CD4-positive, alpha-beta T cell treated with Interleukin-4 for 4 hours (primary cell): ENCODE results near the gene NUDT14.

Experiments
- DNase-seq: peaks from one replicate; pipeline ENCODE4 v3.0.0-alpha.2; 2020

The NUDT14 gene

GRCh38 chr14:105196265-105196960, 15.3 kb upstream of the NUDT14 start:
- DNase-seq = no peak

DNA sequence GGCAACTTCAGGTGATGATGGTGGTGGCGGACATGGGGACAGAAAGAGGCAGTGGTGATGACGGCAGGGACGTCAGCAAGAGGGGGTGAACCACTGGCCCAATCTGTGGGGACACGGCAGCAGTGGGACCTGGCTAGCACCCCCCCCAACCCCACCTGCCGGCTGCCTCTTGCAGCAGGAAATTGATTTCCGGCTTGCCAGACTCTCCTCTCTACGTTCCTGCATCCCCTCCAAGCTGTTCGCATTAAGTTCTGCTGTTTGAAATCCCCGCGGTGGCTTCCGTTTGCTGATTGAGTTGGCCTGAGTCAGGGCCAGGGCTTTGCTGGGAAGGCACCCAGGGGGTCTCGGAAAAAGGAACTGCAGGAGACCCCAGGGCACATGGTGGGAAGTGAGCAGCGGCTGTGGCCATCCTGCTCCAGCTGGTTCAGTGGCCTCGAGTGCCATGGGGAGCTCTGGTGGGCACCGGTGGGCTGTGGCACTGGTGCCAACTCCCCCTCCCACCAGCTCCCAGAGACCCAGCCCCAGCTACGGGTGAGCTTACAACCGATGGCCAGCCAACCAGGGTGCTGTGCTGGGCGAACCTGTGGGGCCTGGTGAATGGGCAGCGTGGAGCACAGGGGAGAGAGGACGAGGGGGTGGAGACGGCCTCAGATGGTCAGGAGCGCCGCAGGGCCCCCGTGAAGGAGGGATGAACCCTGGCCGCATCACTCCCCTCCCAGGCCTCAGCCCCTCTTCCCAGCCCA, 14.6 kb upstream of the NUDT14 start:
- no peak for DNase-seq

GRCh38 chr14:105195051-105195450, 13.9 kb upstream of the NUDT14 start:
- DNase-seq = no peak

DNA sequence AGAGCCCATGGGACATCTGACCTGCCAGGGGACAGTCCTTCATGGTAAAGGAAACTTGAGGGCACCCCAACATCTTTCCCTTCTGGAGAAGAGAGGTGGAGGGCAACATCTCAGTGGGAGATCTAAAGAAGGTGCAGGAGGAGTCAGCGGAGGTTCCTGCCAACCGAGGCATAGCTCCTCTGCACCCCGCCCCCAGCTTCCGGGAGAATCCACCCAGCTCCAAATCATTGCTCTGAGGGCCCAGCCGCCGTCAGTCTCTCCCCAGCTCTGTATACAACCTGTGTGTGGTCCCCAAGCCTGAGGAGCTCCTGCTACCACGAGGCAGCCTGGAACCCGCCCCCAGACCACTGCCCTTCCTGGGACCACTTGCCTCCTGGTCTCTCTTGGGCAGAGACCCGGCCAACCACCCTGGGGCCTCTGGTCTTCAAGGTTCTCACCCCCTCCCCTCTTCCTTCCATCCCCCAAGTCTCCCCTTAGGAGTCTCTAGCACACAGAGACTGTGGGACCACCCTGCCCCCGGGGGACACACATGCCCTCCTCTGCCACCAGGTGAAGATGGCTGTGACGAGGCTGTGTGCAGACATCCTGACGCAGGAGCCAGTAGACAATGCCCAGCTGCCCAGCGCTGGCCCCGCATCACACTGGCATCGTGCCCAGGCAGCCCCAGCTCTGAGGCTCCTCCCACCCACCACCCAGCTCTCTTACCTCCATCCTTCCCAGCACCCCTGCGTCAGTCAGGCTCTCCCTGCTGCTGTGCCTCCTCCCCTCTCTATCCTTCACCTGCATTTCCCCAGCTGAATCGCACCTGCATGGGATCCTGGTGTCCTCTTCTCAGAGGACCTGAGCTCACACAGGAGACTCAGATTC, 13.0 kb upstream of the NUDT14 start:
- no peak for DNase-seq

- no peak for DNase-seq
Measured at GRCh38 chr14:105192866-105193731, 12.0 kb upstream of the NUDT14 start.

GRCh38 chr14:105187935-105188524, 6.9 kb upstream of the NUDT14 start:
- DNase-seq = no peak

- no peak for DNase-seq
Measured at GRCh38 chr14:105187116-105187515, 6.0 kb upstream of the NUDT14 start.

DNA sequence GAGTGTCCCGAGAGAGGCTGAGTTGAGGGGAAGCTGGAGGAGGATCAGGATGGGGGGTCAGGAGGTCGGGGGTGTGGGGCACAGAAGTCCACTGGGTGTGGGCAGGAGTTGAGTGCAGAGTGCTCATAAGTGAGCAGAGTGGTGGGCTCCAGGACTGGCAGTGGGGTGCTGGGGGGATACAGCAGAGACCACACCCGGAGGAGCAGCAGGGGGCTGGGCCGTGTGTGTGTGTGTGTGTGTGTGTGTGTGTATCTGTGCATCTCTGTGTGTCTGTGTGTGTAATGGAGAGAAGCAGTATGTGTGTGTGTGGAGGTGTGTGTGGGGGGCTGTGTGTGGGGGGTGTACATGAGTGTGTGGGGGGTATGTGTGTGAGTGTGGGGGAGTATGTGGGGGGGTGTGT, 4.9 kb upstream of the NUDT14 start:
- DNase-seq = no peak

- DNase-seq = no peak
Measured at GRCh38 chr14:105185001-105185400, 3.9 kb upstream of the NUDT14 start.

GRCh38 chr14:105184461-105184860, 3.3 kb upstream of the NUDT14 start:
- DNase-seq = no peak

- DNase-seq = no peak
Measured at GRCh38 chr14:105182296-105183020, 1.3 kb upstream of the NUDT14 start.

DNA sequence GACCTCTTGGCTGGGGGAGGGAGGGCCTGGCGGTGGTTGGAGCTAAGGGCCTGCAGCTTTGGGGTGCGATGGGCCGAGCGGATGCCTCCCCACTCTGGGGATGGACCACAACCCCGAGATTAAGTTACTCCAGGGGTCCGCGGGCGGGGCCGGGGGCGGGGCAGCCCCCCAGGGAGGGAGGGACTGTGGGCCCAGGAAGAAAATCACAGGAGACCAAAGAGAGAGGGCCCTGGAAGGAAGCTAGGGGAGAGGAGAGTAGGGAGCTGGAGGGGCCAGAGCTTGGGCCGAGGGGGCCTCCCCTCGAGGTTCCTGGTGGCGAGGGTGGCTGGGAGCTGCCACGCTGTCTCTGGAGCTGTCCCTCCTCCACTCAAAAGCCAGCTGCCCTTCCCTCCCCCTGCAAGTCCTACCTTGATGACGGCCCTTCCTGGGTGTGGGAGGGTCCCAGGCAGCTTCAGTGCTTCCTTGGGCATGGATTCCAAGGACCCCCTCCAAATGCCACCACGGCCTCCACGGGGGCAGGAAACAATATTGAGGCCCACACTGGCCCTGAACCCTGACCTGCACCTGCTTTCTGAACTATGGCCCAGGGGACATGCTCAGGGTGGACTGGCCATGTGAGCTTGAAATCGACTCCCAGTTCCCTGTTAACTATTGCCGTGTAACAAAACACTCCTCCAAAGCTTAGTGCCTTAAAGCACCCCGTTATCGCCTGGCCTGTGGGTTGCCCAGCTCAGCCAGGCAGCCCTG, 610 bp upstream of the NUDT14 start:
- no peak for DNase-seq

- no peak for DNase-seq
Measured at GRCh38 chr14:105179191-105179590, 1.9 kb downstream of the NUDT14 start.

GRCh38 chr14:105178868-105179140, 2.3 kb downstream of the NUDT14 start:
- DNase-seq = no peak

- DNase-seq = no peak
Measured at GRCh38 chr14:105178069-105178867, 2.8 kb downstream of the NUDT14 start.

DNA sequence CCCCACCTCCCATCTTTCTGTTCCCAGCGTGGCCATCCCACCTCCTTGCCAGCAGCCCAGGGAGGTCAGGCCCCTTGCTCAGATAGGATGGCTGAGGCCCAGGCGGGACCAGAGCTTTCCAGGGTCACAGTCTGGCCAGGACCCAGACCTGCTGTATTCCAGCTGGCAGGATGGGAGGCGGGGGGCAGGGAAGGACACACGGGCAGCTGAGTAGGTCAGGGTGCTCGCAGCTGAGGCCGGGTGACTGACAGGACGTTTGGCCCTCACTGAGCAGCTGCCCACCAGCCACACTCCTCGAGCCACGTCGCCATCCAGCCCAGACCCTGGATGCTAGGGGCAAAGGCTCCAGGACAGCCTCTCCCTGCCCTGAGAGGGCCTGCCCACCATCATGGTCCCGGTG, 4.0 kb downstream of the NUDT14 start:
- no peak for DNase-seq

- no peak for DNase-seq
Measured at GRCh38 chr14:105176513-105176912, 4.6 kb downstream of the NUDT14 start.

- peak; percentile 49 for DNase-seq
Measured at GRCh38 chr14:105173901-105174894, 6.9 kb downstream of the NUDT14 start.

- DNase-seq = no peak
Measured at GRCh38 chr14:105173145-105173544, 8.0 kb downstream of the NUDT14 start.
